Vagina (tissue), 2 donors: ENCODE results near the gene ABHD8.

Experiments
- POLR2A ChIP-seq, 2 donors: fragments of 450-650 bp; IDR thresholded peaks; one replicate each; pipeline ENCODE4 v1.6.1; 2017; ENCODE audit warnings: antibody characterized with exemption in 2 of 2, mild to moderate bottlenecking in 2 of 2, moderate library complexity in 2 of 2
- POLR2AphosphoS5 ChIP-seq, 2 donors: sonication (generic); formaldehyde crosslinking; IDR thresholded peaks; one replicate each; pipeline ENCODE4 v1.9.0; 2017; ENCODE audit warnings: antibody characterized with exemption in 2 of 2, mild to moderate bottlenecking in 2 of 2, low read depth in 1 of 2; ENCODE audit not compliant: insufficient read depth in 1 of 2
- TF ChIP-seq, protein P1 (sequence below), 3 experiments: fragments of 450-650 bp in 2 of 3; fragments of 200-600 bp in 1 of 3; sonication (generic) in 1 of 3; IDR thresholded peaks; one replicate each; pipeline ENCODE4 v1.5.1; 2017 to 2019; ENCODE audit warnings: antibody characterized with exemption in 3 of 3, mild to moderate bottlenecking in 2 of 3, moderate library complexity in 2 of 3

DNA sequence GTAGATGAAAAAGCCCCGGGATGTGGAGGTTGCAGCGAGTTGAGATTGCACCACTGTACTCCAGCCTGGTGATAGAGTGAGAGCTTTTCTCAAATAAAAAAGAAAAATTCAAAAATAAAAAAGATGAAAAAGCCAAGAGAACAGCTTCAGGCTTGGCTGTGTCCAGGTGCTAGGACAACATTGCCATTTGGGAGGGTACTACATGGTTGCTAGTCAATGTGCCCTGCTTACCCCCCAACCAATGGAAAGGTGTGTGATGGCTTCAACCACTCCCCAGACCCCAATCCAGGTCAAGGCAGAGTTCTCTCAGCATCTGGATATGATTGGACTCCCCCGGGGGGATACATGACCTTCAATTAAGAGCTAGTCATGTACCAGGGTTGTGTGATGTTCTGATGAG is 23.8 kb downstream of the ABHD8 start:
- TF ChIP-seq POLR2AphosphoS5 (IDR thresholded peaks at IDR 0.05; ENCODE audit: insufficient read depth in 1 of 2, low read depth in 1 of 2) (no peak), POLR2A (IDR thresholded peaks at IDR 0.05) (no peak)
- TF ChIP-seq, protein P1, sequence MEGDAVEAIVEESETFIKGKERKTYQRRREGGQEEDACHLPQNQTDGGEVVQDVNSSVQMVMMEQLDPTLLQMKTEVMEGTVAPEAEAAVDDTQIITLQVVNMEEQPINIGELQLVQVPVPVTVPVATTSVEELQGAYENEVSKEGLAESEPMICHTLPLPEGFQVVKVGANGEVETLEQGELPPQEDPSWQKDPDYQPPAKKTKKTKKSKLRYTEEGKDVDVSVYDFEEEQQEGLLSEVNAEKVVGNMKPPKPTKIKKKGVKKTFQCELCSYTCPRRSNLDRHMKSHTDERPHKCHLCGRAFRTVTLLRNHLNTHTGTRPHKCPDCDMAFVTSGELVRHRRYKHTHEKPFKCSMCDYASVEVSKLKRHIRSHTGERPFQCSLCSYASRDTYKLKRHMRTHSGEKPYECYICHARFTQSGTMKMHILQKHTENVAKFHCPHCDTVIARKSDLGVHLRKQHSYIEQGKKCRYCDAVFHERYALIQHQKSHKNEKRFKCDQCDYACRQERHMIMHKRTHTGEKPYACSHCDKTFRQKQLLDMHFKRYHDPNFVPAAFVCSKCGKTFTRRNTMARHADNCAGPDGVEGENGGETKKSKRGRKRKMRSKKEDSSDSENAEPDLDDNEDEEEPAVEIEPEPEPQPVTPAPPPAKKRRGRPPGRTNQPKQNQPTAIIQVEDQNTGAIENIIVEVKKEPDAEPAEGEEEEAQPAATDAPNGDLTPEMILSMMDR (IDR thresholded peaks at IDR 0.05), result no peak
